HepG2 (cell line): ENCODE results near the gene STAT4. TPM values are rescaled to one million over a fixed set of nuclear protein-coding genes. Genes with fewer than 3 reads are reported as not detected.
A peak's percentile ranks its signal among the peaks of the same experiment; 100 is the strongest.

ENCODE experiments used
- ARHGAP35 ChIP-seq: sonication (generic); formaldehyde crosslinking; IDR thresholded peaks from 2 replicates; pipeline ENCODE4 v1.9.0; 2022; ENCODE audit warnings: mild to moderate bottlenecking, inconsistent platforms, moderate library complexity, missing genetic modification reagents, borderline replicate concordance
- ATF6 ChIP-seq: sonication (generic); formaldehyde crosslinking; conservative IDR thresholded peaks from 2 replicates; pipeline ENCODE4 v1.4.0; 2020; ENCODE audit warnings: missing genetic modification reagents
- FOSL1 ChIP-seq: sonication (generic); formaldehyde crosslinking; IDR thresholded peaks from 2 replicates; pipeline ENCODE4 v1.9.0; 2021; ENCODE audit warnings: missing genetic modification reagents, borderline replicate concordance
- GATAD2A ChIP-seq: IDR thresholded peaks from 2 replicates; pipeline ENCODE4 v1.6.1; 2016
- HIC2 ChIP-seq: sonication (generic); formaldehyde crosslinking; IDR thresholded peaks from 2 replicates; pipeline ENCODE4 v1.9.0; 2022; ENCODE audit warnings: low read depth, missing genetic modification reagents
- NCOR1 ChIP-seq: fragments of 200-600 bp; sonication (generic); IDR thresholded peaks from 2 replicates; pipeline ENCODE4 v1.7.0; 2017; ENCODE audit warnings: antibody characterized with exemption, low read length, borderline replicate concordance
- RBM22 ChIP-seq: fragments of 200-400 bp; formaldehyde crosslinking; optimal IDR thresholded peaks from 2 replicates; pipeline ENCODE3; 2017; ENCODE audit warnings: mild to moderate bottlenecking, low read length, moderate library complexity
- SOX6 ChIP-seq, 2 experiments: fragments of 450-650 bp in 1 of 2; sonication (generic) in 1 of 2; formaldehyde crosslinking in 1 of 2; IDR thresholded peaks; 2 replicates each; pipeline versions ENCODE4 v1.4.0 to v1.6.1; 2017 to 2020; ENCODE audit warnings: antibody characterized with exemption in 1 of 2, mild to moderate bottlenecking in 1 of 2, missing genetic modification reagents in 1 of 2
- TBL1XR1 ChIP-seq: fragments of 150-350 bp; IDR thresholded peaks from 2 replicates; pipeline ENCODE4 v1.6.1; 2014; ENCODE audit warnings: borderline replicate concordance, low read length; ENCODE audit not compliant: partially characterized antibody
- TRAFD1 ChIP-seq: sonication (generic); formaldehyde crosslinking; IDR thresholded peaks from 2 replicates; pipeline ENCODE4 v1.5.1; 2020; ENCODE audit warnings: missing genetic modification reagents, mild to moderate bottlenecking, borderline replicate concordance
- YY1 ChIP-seq: IDR thresholded peaks from 2 replicates; pipeline ENCODE4 v1.6.1; 2011; ENCODE audit warnings: low read length, low read depth, moderate library complexity, mild to moderate bottlenecking; ENCODE audit not compliant: insufficient read depth, insufficient replicate concordance
- ZKSCAN1 ChIP-seq: fragments of 150-350 bp; IDR thresholded peaks from 2 replicates; pipeline ENCODE4 v1.6.1; 2014; ENCODE audit warnings: low read length
- ZNF142 ChIP-seq: sonication (generic); formaldehyde crosslinking; IDR thresholded peaks from 2 replicates; pipeline ENCODE4 v1.4.0; 2020; ENCODE audit warnings: missing genetic modification reagents
- ZNF513 ChIP-seq: sonication (generic); formaldehyde crosslinking; conservative IDR thresholded peaks from 2 replicates; pipeline ENCODE4 v1.5.0; 2020; ENCODE audit warnings: missing genetic modification reagents
- polyA plus RNA-seq, 8 experiments: library from polyadenylated mRNA; depleted of rRNA in 3 of 8; stranded (reverse) in 7 of 8; unstranded in 1 of 8; fragments of >200 nt; fragmentation: Illumina TruSeq in 4 of 8; extraction: Trizol in 4 of 8; gene quantifications; 2 replicates each; pipeline versions ENCODE4 v1.2.1 to v1.2.3, GENCODE V29; 2011 to 2016; ENCODE audit warnings: low read depth in 4 of 8, missing spikeins in 1 of 8, mixed read lengths in 1 of 8; ENCODE audit not compliant: insufficient read depth in 1 of 8
- total RNA-seq, 5 experiments: library from RNA; depleted of rRNA; stranded (reverse); fragments of >200 nt; fragmentation: Illumina TruSeq; extraction: Trizol; gene quantifications; 2 replicates each; pipeline ENCODE4 v1.2.3, GENCODE V29; 2016; ENCODE audit warnings: low read depth in 1 of 5

STAT4 gene
- total and polyA plus RNA-seq, 2 of the 13 experiments (the other 11 are each of a cell fraction or from before 2014, with no cell fraction given) = 0.37 TPM; not detected in 1

GRCh38 chr2:191041418-191042161, 109.2 kb downstream of the STAT4 start (continued):
- no peak for TF ChIP-seq YY1
- no peak for TF ChIP-seq ATF6 (CRISPR knock-in tag)
- TF ChIP-seq HIC2 (CRISPR knock-in tag) = no peak
- no peak for TF ChIP-seq SOX6 (IDR thresholded peaks at IDR 0.05)
- 0 out of 2 replicates have a peak, but pooled peaks have one; percentile 29 for TF ChIP-seq SOX6 (CRISPR knock-in tag; IDR thresholded peaks at IDR 0.05)
- no peak for TF ChIP-seq RBM22
- peak; percentile 64 for TF ChIP-seq GATAD2A (CRISPR knock-in tag)
- TF ChIP-seq ZKSCAN1 = no peak
- no peak for TF ChIP-seq TBL1XR1
- TF ChIP-seq TRAFD1 = no peak
- TF ChIP-seq ZNF513 (CRISPR knock-in tag) = no peak
- no peak for TF ChIP-seq ARHGAP35 (CRISPR knock-in tag)
- TF ChIP-seq NCOR1 = no peak
- TF ChIP-seq ZNF142 (CRISPR knock-in tag) = no peak
- TF ChIP-seq FOSL1 (CRISPR knock-in tag) = peak; percentile 75; the same call in 1 of the 2 replicates
